HepG2 (cell line): ENCODE data around the gene HSF4. TPM values are rescaled to one million over a fixed set of nuclear protein-coding genes. Genes with fewer than 3 reads are reported as not detected.

Experiments used
- ATAC-seq: fragments of 200-7000 bp; cut with Tn5 transposase; 3 replicates; pipeline ENCODE4 v1.9.1; 2020; ENCODE audit warnings: mild to moderate bottlenecking, moderate library complexity
- BruUV-seq: library from RNA; stranded (reverse); fragments of 400-500 nt; replicated peaks from 2 replicates; lab custom pipeline; 2021; lab: Mats Ljungman, UMichigan
- CTCF ChIA-PET: fragments of 300-600 bp; formaldehyde crosslinking; extraction: SDS; loops from one replicate; lab custom pipeline; 2021; ENCODE audit warnings: low total read pairs, inconsistent platforms, low intra/inter-chr PET ratio; lab: Yijun Ruan, JAX
- POLR2A ChIA-PET: fragments of 350-600 bp; sonication (Branson Sonifier 250); formaldehyde crosslinking; loops from one replicate; lab custom pipeline; 2020; ENCODE audit warnings: antibody characterized with exemption, inconsistent platforms; lab: Yijun Ruan, JAX
- DNase-seq: peaks from one replicate; pipeline ENCODE4 v3.0.0-alpha.2; 2015; ENCODE audit warnings: low spot score
- FAIRE-seq: peaks from 3 replicates; lab custom pipeline; 2011; peaks lifted over from hg19 to GRCh38; lab: Jason Lieb, UNC
- H2AFZ ChIP-seq: one replicate; pipeline ENCODE4 v1.6.1; 2011; ENCODE audit warnings: low read length, inconsistent platforms
- H3K27ac ChIP-seq: fragments of 300-600 bp; 3 replicates; pipeline ENCODE4 v1.8.0; 2011; ENCODE audit warnings: mixed run types, mild to moderate bottlenecking, mixed read lengths, low read length, inconsistent platforms; ENCODE audit not compliant: insufficient read depth; ENCODE audit errors: extremely low read length
- H3K27me3 ChIP-seq, 2 experiments: fragments of 200-600 bp in 1 of 2; 2 replicates in 1 of 2; 3 replicates in 1 of 2; pipeline versions ENCODE4 v1.6.0 to v1.8.0; 2011; ENCODE audit warnings: low read length in 2 of 2, mild to moderate bottlenecking in 2 of 2, moderate library complexity in 2 of 2, inconsistent platforms in 1 of 2; ENCODE audit not compliant: insufficient read depth in 2 of 2, control insufficient read depth in 1 of 2
- H3K36me3 ChIP-seq, 2 experiments: fragments of 200-600 bp in 1 of 2; replicated peaks in 1 of 2; 2 replicates in 1 of 2; 3 replicates in 1 of 2; pipeline versions ENCODE4 v1.5.1 to v1.8.0; 2011; ENCODE audit warnings: low read length in 2 of 2, inconsistent platforms in 1 of 2; ENCODE audit not compliant: insufficient read depth in 2 of 2, control insufficient read depth in 1 of 2
- H3K4me1 ChIP-seq: 2 replicates; pipeline ENCODE4 v1.5.1; 2012; ENCODE audit warnings: low read length, inconsistent platforms; ENCODE audit not compliant: insufficient read depth
- H3K4me2 ChIP-seq: 2 replicates; pipeline ENCODE4 v1.6.0; 2011; ENCODE audit warnings: low read depth, low read length, inconsistent platforms
- H3K4me3 ChIP-seq, 3 experiments: fragments of 200-600 bp in 1 of 3; sonication (generic), shearing (Covaris generic) in 1 of 3; replicated peaks in 1 of 3; 2 replicates each; pipeline ENCODE4 v1.5.1; 2011 to 2016; ENCODE audit warnings: low read length in 3 of 3, inconsistent platforms in 2 of 3, low read depth in 2 of 3, mild to moderate bottlenecking in 2 of 3, control low read depth in 1 of 3, mixed read lengths in 1 of 3; ENCODE audit not compliant: insufficient read depth in 1 of 3
- H3K79me2 ChIP-seq: one replicate; pipeline ENCODE4 v1.6.1; 2011; ENCODE audit warnings: low read length, inconsistent platforms; ENCODE audit not compliant: insufficient read depth
- H3K9ac ChIP-seq: 2 replicates; pipeline ENCODE4 v1.6.0; 2011; ENCODE audit warnings: mild to moderate bottlenecking, low read depth, low read length, inconsistent platforms; ENCODE audit not compliant: insufficient read depth
- H3K9me3 ChIP-seq: 2 replicates; pipeline ENCODE4 v1.5.1; 2012; ENCODE audit warnings: mild to moderate bottlenecking, low read length
- H4K20me1 ChIP-seq: 2 replicates; pipeline ENCODE4 v1.6.0; 2011; ENCODE audit warnings: inconsistent platforms, mild to moderate bottlenecking, low read length, moderate library complexity; ENCODE audit not compliant: insufficient read depth
- MLLT10 ChIP-seq: sonication (generic); formaldehyde crosslinking; IDR thresholded peaks from 2 replicates; pipeline ENCODE4 v1.4.0; 2020; ENCODE audit warnings: missing genetic modification reagents
- TFDP2 ChIP-seq: sonication (generic); formaldehyde crosslinking; IDR thresholded peaks from 2 replicates; pipeline ENCODE4 v1.4.0; 2020; ENCODE audit warnings: missing genetic modification reagents
- ZNF569 ChIP-seq: sonication (generic); formaldehyde crosslinking; IDR thresholded peaks from 2 replicates; pipeline ENCODE4 v1.5.0; 2020; ENCODE audit warnings: mild to moderate bottlenecking, missing genetic modification reagents, moderate library complexity, borderline replicate concordance
- WGBS: methylation state at CpG from one replicate; pipeline ENCODE4 v1.1.6; 2017; ENCODE audit warnings: low lambda C conversion rate; 5-methylcytosine and 5-hydroxymethylcytosine counted together
- in situ Hi-C: cut with HindIII; loops from 2 replicates; pipeline ENCODE4 v1.10.0; 2017; ENCODE audit warnings: low pct_unique_long_range_greater_than_20kb; ENCODE audit not compliant: extremely low pct_ligation_motif_present
- intact Hi-C: fragments of 100-400 bp; cut with micrococcal nuclease; formaldehyde crosslinking; loops from one replicate; pipeline ENCODE4 v1.10.0; 2022; ENCODE audit not compliant: unreplicated experiment
- polyA plus RNA-seq, 8 experiments: library from polyadenylated mRNA; depleted of rRNA in 3 of 8; stranded (reverse) in 7 of 8; unstranded in 1 of 8; fragments of >200 nt; fragmentation: Illumina TruSeq in 4 of 8; extraction: Trizol in 4 of 8; gene quantifications; 2 replicates each; pipeline versions ENCODE4 v1.2.1 to v1.2.3, GENCODE V29; 2011 to 2016; ENCODE audit warnings: low read depth in 4 of 8, missing spikeins in 1 of 8, mixed read lengths in 1 of 8; ENCODE audit not compliant: insufficient read depth in 1 of 8
- total RNA-seq, 5 experiments: library from RNA; depleted of rRNA; stranded (reverse); fragments of >200 nt; fragmentation: Illumina TruSeq; extraction: Trizol; gene quantifications; 2 replicates each; pipeline ENCODE4 v1.2.3, GENCODE V29; 2016; ENCODE audit warnings: low read depth in 1 of 5
- TF ChIP-seq, protein P1 (sequence below): sonication (generic); formaldehyde crosslinking; IDR thresholded peaks from 2 replicates; pipeline ENCODE4 v1.5.0; 2020; ENCODE audit warnings: mild to moderate bottlenecking, missing genetic modification reagents

Gene HSF4
- total and polyA plus RNA-seq, 2 of the 13 experiments (the other 11 are each of a cell fraction or from before 2014, with no cell fraction given), result 3.5 to 16.9 TPM

DNA sequence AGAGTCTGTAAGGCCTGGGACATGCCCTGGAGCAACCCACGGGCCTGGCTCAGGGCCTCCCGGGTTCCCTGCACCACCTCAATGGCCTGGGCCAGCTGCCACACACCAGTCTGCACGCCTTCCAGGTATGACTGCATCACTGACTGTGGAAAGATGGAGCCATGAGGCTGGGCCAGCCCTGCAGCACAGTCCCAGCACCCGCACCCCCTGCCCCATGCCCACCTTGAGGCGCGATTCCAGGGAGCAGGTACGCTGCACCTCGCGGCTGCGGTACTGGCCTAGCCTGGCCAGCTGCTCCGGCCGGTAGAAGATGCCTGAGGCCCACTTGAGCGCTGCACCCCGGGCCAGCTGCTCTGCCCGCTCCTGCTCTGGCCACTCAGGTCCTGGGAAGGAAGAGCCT is 24.3 kb downstream of the HSF4 start:
- POLR2A ChIA-PET, result no interaction called here
- intact Hi-C loops, result loop anchor here (5.0 kb wide), 1 partner anchor 39 kb away; the partner anchor contains the start of gene TMEM208
- FAIRE-seq (no peak), ATAC-seq (no peak), DNase-seq (no peak)
- peaks cover 7 to 16% of the 10 kb centered on the region in 2 experiments; a peak in 2 of 5 replicates for H3K27me3 ChIP-seq
- no peaks in the 10 kb centered on the region; the same call in 1 of the 2 replicates for H4K20me1 ChIP-seq
- H3K9me3 ChIP-seq, result no peaks in the 10 kb centered on the region
- H3K9ac ChIP-seq, result no peak overlapping the region
- CTCF ChIA-PET, result no interaction called here
- peaks cover 60% of the 10 kb centered on the region for H3K4me1 ChIP-seq
- H3K27ac ChIP-seq, result no peak overlapping the region
- no peak overlapping the region for H3K4me2 ChIP-seq
- H3K4me3 ChIP-seq, result no peak overlapping the region
- 32% methylated on average over 6 of the region's 15 CpGs for WGBS
- peaks cover 2 to 3% of the 10 kb centered on the region in 2 experiments; a peak in 2 of 5 replicates for H3K36me3 ChIP-seq
- in situ Hi-C loops, result loop anchor here (5.0 kb wide), 1 partner anchor 211 kb away; no protein-coding TSS in a partner anchor
- H2AFZ ChIP-seq, result no peak overlapping the region
- TF ChIP-seq ZNF569, result no peak
- TF ChIP-seq MLLT10 (CRISPR knock-in tag), result 0 out of 2 replicates have a peak, but pooled peaks have one; percentile 55
- H3K79me2 ChIP-seq, result peaks cover 18% of the 10 kb centered on the region
- no TSS peak for BruUV-seq

DNA sequence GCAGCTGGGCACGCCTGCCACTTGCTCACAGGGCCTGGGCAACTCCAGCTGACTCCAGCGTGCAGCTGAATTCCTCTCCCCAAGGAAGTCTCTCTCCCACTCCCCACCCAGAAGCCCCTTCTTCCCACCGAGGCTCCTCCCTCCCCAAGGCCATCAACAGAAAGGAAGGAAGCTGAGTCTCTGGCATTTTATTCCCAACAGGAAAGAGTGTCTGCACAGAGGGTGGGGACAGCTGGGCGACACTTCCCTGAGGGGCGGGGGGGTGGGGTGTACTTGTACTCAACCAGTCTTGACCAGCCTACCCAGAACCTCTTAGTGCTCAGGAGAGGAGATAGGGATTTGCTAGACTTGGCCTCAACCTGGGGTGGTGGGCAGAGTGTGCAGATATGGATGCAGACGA is 25.5 kb downstream of the HSF4 start, which contains the start of gene EXOC3L1:
Gene EXOC3L1, minus strand, starts transcription at position 96 of the 400 bp plus-strand sequence. CDS start 460 bp downstream, outside the sequence.
- Histone ChIP-seq H3K9ac (no peak within 1 kb of the TSS), H3K27ac (no peak within 1 kb of the TSS), H2AFZ (no peak within 1 kb of the TSS), H3K36me3 (peaks cover 13 to 15% of the 10 kb centered on the region in 2 experiments; a peak in 4 of 5 replicates), H4K20me1 (no peaks in the 10 kb centered on the region; the same call in 1 of the 2 replicates), H3K4me1 (peaks cover 59% of the 10 kb centered on the region), H3K9me3 (no peaks in the 10 kb centered on the region), H3K79me2 (peaks cover 21% of the 10 kb centered on the region), H3K4me3 (peak within 1 kb of the TSS in 1 of 3 experiments; percentile 4; a peak in 1 of 6 replicates), H3K4me2 (peak within 1 kb of the TSS; percentile 36), H3K27me3 (peaks cover 7 to 16% of the 10 kb centered on the region in 2 experiments; a peak in 2 of 5 replicates)
- no TSS peak for BruUV-seq
- POLR2A ChIA-PET, result interaction anchor here (1.0 kb wide), 1 partner anchor 20 kb away, joined by 4 read pairs; the partner anchor contains the start of gene NOL3
- intact Hi-C loops, result no loop called here
- DNase-seq (no peak), FAIRE-seq (no peak), ATAC-seq (no peak)
- WGBS, result 18% methylated on average over 6 of the region's 6 CpGs
- in situ Hi-C loops, result no loop called here
- CTCF ChIA-PET, result no interaction called here
- no peak for TF ChIP-seq TFDP2 (CRISPR knock-in tag)
- TF ChIP-seq, protein P1, sequence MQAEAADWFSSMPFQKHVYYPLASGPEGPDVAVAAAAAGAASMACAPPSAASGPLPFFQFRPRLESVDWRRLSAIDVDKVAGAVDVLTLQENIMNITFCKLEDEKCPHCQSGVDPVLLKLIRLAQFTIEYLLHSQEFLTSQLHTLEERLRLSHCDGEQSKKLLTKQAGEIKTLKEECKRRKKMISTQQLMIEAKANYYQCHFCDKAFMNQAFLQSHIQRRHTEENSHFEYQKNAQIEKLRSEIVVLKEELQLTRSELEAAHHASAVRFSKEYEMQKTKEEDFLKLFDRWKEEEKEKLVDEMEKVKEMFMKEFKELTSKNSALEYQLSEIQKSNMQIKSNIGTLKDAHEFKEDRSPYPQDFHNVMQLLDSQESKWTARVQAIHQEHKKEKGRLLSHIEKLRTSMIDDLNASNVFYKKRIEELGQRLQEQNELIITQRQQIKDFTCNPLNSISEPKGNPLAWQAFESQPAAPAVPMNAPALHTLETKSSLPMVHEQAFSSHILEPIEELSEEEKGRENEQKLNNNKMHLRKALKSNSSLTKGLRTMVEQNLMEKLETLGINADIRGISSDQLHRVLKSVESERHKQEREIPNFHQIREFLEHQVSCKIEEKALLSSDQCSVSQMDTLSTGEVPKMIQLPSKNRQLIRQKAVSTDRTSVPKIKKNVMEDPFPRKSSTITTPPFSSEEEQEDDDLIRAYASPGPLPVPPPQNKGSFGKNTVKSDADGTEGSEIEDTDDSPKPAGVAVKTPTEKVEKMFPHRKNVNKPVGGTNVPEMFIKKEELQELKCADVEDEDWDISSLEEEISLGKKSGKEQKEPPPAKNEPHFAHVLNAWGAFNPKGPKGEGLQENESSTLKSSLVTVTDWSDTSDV, result no peak
